ENCODE data around the gene CEMIP2.

GRCh38 chr9:71704796-71705195 lies 63.5 kb downstream of the CEMIP2 start:
- no peak for TF ChIP-seq POLR2AphosphoS5 (IDR thresholded peaks at IDR 0.05; ENCODE audit: borderline replicate concordance, low read depth, low read length)
- TF ChIP-seq EZH2 (IDR thresholded peaks at IDR 0.05), result no peak
- TF ChIP-seq FOXP2 (optimal IDR thresholded peaks at IDR 0.05; ENCODE audit: control extremely low read depth, extremely low read length, insufficient read depth), result no peak
